ENCODE data around the gene USF3. TPM values are rescaled to one million over a fixed set of nuclear protein-coding genes. Genes with fewer than 3 reads are reported as not detected.
A peak's percentile ranks its signal among the peaks of the same experiment; 100 is the strongest.

USF3 gene
- total and polyA plus RNA-seq, 9 of the 15 experiments (the other 6 are each of a cell fraction or from before 2014, with no cell fraction given) = 1.4 to 6.9 (median 3.1) TPM

GRCh38 chr3:113745756-113746547 is 49.5 kb upstream of the USF3 start, which contains the start of gene NAA50 (continued):
- no peak for TF ChIP-seq SLC30A9 (CRISPR knock-in tag; IDR thresholded peaks at IDR 0.05)
- no peak for TF ChIP-seq HNRNPUL1 (IDR thresholded peaks at IDR 0.05; ENCODE audit: low read length)
- no peak for TF ChIP-seq STAT5A (IDR thresholded peaks at IDR 0.05; ENCODE audit: borderline replicate concordance, low read length)
- TF ChIP-seq SMARCE1 (IDR thresholded peaks at IDR 0.05) = no peak
- 0 out of 2 replicates have a peak, but pooled peaks have one; percentile 35 for TF ChIP-seq HBP1 (CRISPR knock-in tag; IDR thresholded peaks at IDR 0.05)
- peak; percentile 10; the same call in 1 of the 2 replicates for TF ChIP-seq EGR1 (conservative IDR thresholded peaks at IDR 0.05)
- no peak; the same call in 1 of the 2 replicates for TF ChIP-seq CREB1 (IDR thresholded peaks at IDR 0.05)
- no peak for TF ChIP-seq CREB1 (CRISPR knock-in tag; IDR thresholded peaks at IDR 0.05)
- TF ChIP-seq KHSRP (IDR thresholded peaks at IDR 0.05) = no peak
- peak; percentile 7 to 89 (median 68) for TF ChIP-seq YY1 (IDR thresholded peaks at IDR 0.05; ENCODE audit: borderline replicate concordance in 1 of 3, control insufficient read depth in 1 of 3, extremely low read depth in 1 of 3, insufficient read depth in 3 of 3, insufficient read length in 1 of 3, insufficient replicate concordance in 2 of 3, low read depth in 1 of 3, low read length in 2 of 3)
- TF ChIP-seq CHD4 (IDR thresholded peaks at IDR 0.05; ENCODE audit: insufficient read depth, insufficient replicate concordance, low read depth, low read length, poor library complexity, severe bottlenecking) = no peak
- no peak for TF ChIP-seq ATF3 (IDR thresholded peaks at IDR 0.05)
- TF ChIP-seq ATF3 (CRISPR knock-in tag; conservative IDR thresholded peaks at IDR 0.05) = no peak
- TF ChIP-seq HCFC1 (IDR thresholded peaks at IDR 0.05; ENCODE audit: low read depth, low read length) = peak; percentile 19; the same call in 1 of the 2 replicates
- TF ChIP-seq CEBPB (tag; IDR thresholded peaks at IDR 0.05) = peak; percentile 68
- TF ChIP-seq HMGN3 (IDR thresholded peaks at IDR 0.05; ENCODE audit: borderline replicate concordance, extremely low read depth, insufficient read length, low read depth, low read length) = peak; percentile 37
- TF ChIP-seq NFXL1 (CRISPR knock-in tag; IDR thresholded peaks at IDR 0.05) = no peak
- no peak for TF ChIP-seq AFF1 (IDR thresholded peaks at IDR 0.05; ENCODE audit: low read depth in 1 of 2, partially characterized antibody in 2 of 2)
- no peak for TF ChIP-seq RBM39 (optimal IDR thresholded peaks at IDR 0.05; ENCODE audit: low read depth, low read length)
- TF ChIP-seq SMAD4 (CRISPR knock-in tag; conservative IDR thresholded peaks at IDR 0.05) = peak; percentile 75
